ENCODE data around the gene RNF39.
A peak's percentile ranks its signal among the peaks of the same experiment; 100 is the strongest.

- TF ChIP-seq CTCF (IDR thresholded peaks at IDR 0.05): peak in 1 of 6 experiments; percentile 7
- peak; percentile 75 to 93 for TF ChIP-seq POLR2A (IDR thresholded peaks at IDR 0.05)
These were observed 8.8 kb downstream of the RNF39 start, which contains the start of gene PPP1R11 for GRCh38 chr6:30066577-30067459.

Data from thyroid gland (tissue), 4 donors.